Hematopoietic multipotent progenitor cell treated with erythropoietin and hydrocortisone succinate and interleukin-3 and kit ligand, for 4 days (in vitro differentiated cells): Measurements from ENCODE around the gene MORF4L1.
"Not testable (repeated sequence)": the region's sequence is repeated elsewhere in the genome, so short reads cannot be mapped to it uniquely, and the experiment has no call there.

ENCODE experiments used
- DNase-seq: peaks from one replicate; pipeline ENCODE4 v3.0.0-alpha.2; 2015

The MORF4L1 gene

DNA sequence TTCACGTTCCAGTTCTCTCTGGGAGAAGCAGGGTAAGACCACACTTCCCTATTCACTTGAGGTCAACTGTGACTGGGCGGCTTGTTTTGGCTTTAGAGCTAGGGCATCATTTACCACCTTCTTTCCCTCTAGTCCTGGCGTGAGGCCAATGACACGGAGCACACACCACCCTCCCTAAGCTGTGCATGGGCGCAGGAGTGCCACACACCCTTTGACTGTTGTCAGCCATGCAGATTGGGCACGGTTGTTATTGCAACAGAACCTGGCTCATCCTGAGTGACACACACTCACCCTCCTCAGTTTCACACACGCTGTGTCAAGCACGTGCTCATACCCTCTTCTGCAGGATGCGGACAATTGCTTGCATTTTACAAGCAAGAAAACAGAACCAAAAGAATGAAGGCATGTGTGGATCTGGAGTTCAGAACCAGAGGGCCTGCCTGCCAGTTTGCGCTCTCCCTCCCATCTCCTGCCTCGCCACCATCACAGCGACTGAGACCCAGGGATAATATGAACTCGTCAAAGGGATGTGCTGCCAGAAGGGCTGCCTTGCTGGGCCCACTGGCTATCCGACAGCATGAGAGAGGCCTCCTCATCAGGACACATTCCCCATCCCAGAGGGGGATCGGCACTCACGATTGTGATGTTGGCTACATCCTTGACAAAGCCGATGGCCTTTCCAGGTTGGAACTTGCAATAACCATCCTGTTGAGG, 54.5 kb downstream of the MORF4L1 start:
- DNase-seq: peak; percentile 27

- DNase-seq: not testable (repeated sequence)
These were observed 55.5 kb downstream of the MORF4L1 start for GRCh38 chr15:78928176-78928575.

GRCh38 chr15:78928616-78929093, 56.0 kb downstream of the MORF4L1 start:
- no peak for DNase-seq

DNA sequence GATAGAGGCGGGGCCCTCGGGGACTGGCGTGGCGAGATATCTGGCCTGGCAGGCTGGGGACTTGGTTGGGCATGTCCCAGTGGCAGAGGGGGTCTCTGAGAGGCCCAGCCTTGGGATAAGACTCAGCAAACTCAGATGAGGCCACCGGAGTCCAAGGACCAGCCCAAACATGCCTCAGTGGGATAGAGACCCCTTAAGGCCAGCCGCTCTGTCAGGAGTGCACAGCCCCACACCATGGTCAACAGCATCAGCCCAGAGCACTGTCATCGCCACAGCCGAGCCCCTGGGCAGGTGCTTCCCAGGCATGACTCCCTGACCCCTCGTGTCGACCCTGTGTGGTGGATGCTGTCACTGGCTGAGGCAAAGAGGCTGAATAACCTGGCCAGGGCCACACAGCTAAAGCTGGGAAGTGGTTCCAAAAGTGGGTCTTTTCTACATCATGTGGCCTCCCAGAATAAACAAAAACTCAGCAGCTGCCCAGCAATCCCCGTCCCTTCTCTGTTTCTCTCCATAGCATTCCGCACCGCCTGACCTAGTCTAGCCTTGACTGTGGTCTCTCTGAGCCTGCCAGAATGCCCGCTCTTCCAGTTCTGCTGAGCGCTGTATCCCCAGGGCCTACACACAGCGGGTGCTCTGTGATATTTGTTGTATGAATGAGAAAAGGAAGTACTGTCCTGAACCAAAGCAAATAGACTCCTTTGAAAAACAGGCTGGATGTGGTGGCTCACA, 57.0 kb downstream of the MORF4L1 start:
- DNase-seq: no peak

DNA sequence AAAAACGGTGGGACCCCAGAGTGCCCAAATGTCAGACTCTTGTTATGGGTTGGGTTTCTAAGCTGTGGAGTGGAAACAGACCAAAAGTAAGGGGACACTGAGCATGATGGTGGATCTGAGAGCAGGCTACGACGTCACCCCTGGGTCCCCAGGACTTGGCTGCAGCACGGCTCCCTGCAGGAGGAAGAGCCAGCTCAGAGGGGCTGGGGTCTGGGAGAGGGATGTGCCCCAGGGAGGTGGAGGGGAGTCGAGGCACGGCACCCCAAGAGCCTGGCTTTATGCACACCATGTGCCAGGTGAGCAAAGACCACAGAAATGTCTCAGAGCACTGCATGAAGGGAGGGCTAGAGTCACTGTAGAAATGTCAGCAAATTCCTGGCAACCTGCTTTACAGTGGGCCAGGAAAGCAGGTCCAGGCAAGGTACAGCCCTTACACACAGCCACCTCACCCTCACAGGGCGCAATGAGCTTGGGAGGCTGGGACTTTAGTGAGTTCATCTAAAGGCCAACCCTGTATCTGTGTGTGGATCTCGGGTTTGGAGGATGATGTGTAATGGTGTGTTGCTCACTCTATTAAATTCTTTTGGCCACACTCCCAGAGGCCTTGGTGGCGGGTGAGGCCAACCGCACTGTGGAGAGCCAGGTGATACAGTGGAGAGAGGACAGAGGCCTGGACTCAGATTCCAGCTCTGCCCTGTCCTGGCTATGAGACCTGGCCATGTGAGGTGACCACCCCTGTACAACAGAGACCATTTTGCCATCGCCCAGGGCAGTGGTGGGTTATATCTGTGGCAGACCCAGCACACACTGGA, 58.1 kb downstream of the MORF4L1 start:
- peak; percentile 36 for DNase-seq

DNA sequence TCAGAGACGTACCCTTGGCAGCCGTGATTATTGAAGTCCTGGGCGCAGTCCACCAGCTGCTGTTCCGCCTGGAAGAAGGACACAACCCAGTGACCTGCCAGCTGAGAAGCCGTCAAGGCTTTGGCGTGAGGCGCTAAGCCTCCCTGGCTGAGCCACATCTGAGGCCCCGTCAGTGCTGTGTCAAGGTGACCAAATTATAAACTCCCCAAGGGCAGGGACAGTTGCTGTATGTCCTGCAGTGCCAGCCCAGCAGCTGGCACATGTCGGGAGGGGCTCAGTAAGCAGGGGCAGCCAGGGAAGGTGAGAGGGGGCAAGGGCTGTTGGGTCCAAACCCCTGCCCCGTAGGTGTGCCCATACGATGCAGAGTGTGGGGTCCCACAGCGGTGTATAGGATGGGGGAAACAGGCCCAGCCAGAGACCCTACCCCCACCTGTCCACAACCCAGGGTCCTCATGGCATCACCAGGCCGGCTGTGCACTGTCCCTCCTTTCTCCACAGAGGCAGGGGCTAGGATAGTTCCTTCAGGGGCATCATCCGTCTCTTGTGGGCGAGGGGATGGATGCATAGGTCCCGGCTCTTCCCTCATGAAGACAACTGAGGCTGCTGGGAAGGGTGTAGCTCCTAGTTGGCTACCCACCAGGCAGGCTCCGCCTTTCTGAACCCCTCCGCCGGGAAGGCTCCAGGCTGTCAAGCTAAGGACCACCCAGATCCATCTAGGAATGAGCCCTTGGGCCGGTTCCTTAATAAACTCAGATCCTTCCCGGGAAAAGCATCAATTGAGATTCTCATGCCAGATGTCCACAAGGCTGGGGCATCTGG, 59.0 kb downstream of the MORF4L1 start:
- no peak for DNase-seq

DNA sequence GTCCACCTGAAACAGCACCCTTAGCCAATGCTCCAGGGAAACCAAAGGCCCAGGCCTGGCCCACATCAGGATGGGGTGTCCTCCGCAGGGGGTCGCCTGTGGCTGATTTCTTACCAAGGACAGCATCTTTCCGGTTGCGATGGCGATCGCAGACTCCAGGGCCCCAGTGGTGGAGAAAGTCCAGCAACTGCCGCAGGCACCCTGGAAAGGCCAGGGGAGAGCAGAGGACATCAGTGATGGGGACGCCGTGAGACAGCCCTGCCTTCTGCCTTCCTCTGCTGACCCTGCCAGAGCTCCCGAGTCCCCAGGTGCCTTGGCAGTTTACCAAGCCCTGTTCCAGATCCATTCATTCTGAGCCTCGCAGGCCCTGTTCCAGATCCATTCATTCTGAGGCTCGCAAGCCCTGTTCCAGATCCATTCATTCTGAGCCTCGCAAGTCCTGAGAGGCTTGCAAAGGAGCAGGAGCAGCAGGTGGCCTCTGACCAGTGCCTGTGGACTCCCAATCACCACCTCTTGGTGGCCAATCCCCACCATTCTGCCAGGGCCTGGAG, 59.6 kb downstream of the MORF4L1 start:
- DNase-seq: no peak

- DNase-seq: no peak
These were observed 60.6 kb downstream of the MORF4L1 start for GRCh38 chr15:78933187-78933822.

- DNase-seq: no peak
These were observed 61.3 kb downstream of the MORF4L1 start for GRCh38 chr15:78933823-78934654.

- DNase-seq: no peak
These were observed 61.9 kb downstream of the MORF4L1 start for GRCh38 chr15:78934655-78935023.

- peak; percentile 69 for DNase-seq
These were observed 64.5 kb downstream of the MORF4L1 start for GRCh38 chr15:78937132-78937739.

- no peak for DNase-seq
These were observed 66.2 kb downstream of the MORF4L1 start for GRCh38 chr15:78938658-78939488.

- no peak for DNase-seq
These were observed 70.1 kb downstream of the MORF4L1 start for GRCh38 chr15:78942741-78943140.

GRCh38 chr15:78943692-78944091, 71.0 kb downstream of the MORF4L1 start:
- DNase-seq: no peak

- no peak for DNase-seq
These were observed 71.5 kb downstream of the MORF4L1 start for GRCh38 chr15:78944202-78944625.

DNA sequence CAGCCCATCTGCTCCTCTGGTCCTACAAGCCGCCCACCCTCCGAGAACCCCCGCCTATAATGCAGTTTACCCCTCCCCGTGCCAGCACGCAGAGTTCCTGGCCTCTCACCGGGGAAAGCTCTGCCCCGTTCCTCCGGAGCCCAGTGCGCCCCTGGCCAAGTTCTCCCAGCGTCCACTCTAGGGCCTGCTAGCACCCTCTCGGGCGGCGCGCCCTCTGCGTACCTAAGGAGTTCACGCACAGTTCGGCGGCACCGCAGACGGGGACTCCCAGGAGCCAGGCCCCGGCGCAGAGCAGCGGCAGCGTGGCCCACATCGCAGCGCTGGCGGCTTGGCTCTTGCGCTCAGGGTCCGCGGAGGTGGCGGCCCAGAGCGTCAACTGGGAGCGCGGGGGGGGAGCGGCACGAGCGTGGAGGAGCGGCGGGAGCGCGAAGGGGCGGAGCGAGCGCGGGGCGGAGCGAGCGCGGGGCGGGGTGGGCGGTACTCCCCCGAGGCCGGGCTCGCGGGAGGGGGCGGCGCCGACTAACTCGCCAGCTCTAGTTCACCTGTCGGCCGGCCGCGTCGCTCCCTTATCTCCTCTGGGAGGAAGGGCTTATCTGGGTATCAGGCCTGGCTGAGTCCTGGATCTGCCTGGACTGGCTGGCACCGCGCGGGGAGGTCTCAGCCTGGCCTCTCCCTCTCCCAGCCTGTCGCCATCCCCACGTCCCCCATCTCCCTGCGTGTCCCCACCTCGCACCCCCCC, 72.1 kb downstream of the MORF4L1 start, which contains the start of gene CTSH:
TSS of gene CTSH (minus strand) at position 378 of the 739 bp plus-strand sequence. CDS start at position 313, 65 bp downstream.
- peak; percentile 79 for DNase-seq

GRCh38 chr15:78946493-78946892, 73.8 kb downstream of the MORF4L1 start:
- no peak for DNase-seq

GRCh38 chr15:78947506-78947905, 74.8 kb downstream of the MORF4L1 start:
- no peak for DNase-seq
